H1 (cell line): ENCODE results near the gene KRTCAP2. TPM values are rescaled to one million over a fixed set of nuclear protein-coding genes. Genes with fewer than 3 reads are reported as not detected.

Source experiments
- ASH2L ChIP-seq: fragments of 200-600, 300-600 bp; sonication (generic); IDR thresholded peaks from one replicate; pipeline ENCODE4 v1.7.1; 2017; ENCODE audit warnings: low read length
- CBX8 ChIP-seq: fragments of 300-800, 300-1000 bp; sonication (generic); IDR thresholded peaks from 2 replicates; pipeline ENCODE4 v1.7.1; 2016; ENCODE audit warnings: low read depth, low read length, borderline replicate concordance
- CREB1 ChIP-seq: IDR thresholded peaks from 2 replicates; pipeline ENCODE4 v1.6.1; 2012; ENCODE audit warnings: inconsistent platforms
- EGR1 ChIP-seq: IDR thresholded peaks from 2 replicates; pipeline ENCODE4 v1.6.1; 2011; ENCODE audit warnings: low read depth, low read length, borderline replicate concordance
- EP300 ChIP-seq, 2 experiments: IDR thresholded peaks; 1 replicate in 1 of 2; 2 replicates in 1 of 2; pipeline ENCODE4 v1.6.1; 2011 to 2012; ENCODE audit warnings: low read depth in 2 of 2, low read length in 2 of 2, mild to moderate bottlenecking in 2 of 2, borderline replicate concordance in 1 of 2, inconsistent platforms in 1 of 2, moderate library complexity in 1 of 2
- EZH2 ChIP-seq: fragments of 200-600 bp; sonication (generic); IDR thresholded peaks from 2 replicates; pipeline ENCODE4 v1.7.1; 2012; ENCODE audit warnings: low read depth, mild to moderate bottlenecking, moderate library complexity, low read length, inconsistent platforms; ENCODE audit not compliant: severe bottlenecking
- GABPA ChIP-seq: IDR thresholded peaks from 2 replicates; pipeline ENCODE4 v1.6.1; 2011; ENCODE audit warnings: mild to moderate bottlenecking, low read length, moderate library complexity, borderline replicate concordance; ENCODE audit not compliant: insufficient read depth
- GTF2F1 ChIP-seq: IDR thresholded peaks from 2 replicates; pipeline ENCODE4 v1.6.1; 2012; ENCODE audit warnings: low read depth, low read length, improper control_type of control experiment, borderline replicate concordance
- HDAC2 ChIP-seq, 2 experiments: fragments of 300-600 bp in 1 of 2; sonication (generic) in 1 of 2; IDR thresholded peaks; 2 replicates each; pipeline ENCODE4 v1.6.1; 2011 to 2012; ENCODE audit warnings: low read depth in 2 of 2, low read length in 2 of 2, mild to moderate bottlenecking in 2 of 2, moderate library complexity in 2 of 2, borderline replicate concordance in 1 of 2, inconsistent platforms in 1 of 2
- JUND ChIP-seq: IDR thresholded peaks from 2 replicates; pipeline ENCODE4 v1.6.1; 2011; ENCODE audit warnings: mild to moderate bottlenecking, improper control_type of control experiment, low read length
- NRF1 ChIP-seq: IDR thresholded peaks from 2 replicates; pipeline ENCODE4 v1.6.1; 2011; ENCODE audit warnings: mild to moderate bottlenecking, low read depth, low read length, improper control_type of control experiment
- RAD21 ChIP-seq, 2 experiments: IDR thresholded peaks in 1 of 2; conservative IDR thresholded peaks in 1 of 2; 2 replicates each; pipeline ENCODE4 v1.6.1; 2011; ENCODE audit warnings: low read depth in 2 of 2, low read length in 2 of 2, improper control_type of control experiment in 1 of 2, inconsistent platforms in 1 of 2, mild to moderate bottlenecking in 1 of 2, moderate library complexity in 1 of 2
- RBBP5 ChIP-seq: IDR thresholded peaks from 2 replicates; pipeline ENCODE4 v1.7.1; 2012; ENCODE audit warnings: low read depth, mild to moderate bottlenecking, inconsistent platforms, low read length, moderate library complexity, borderline replicate concordance
- RNF2 ChIP-seq: fragments of 200-900, 300-1000 bp; sonication (generic); IDR thresholded peaks from 2 replicates; pipeline ENCODE4 v1.7.1; 2016; ENCODE audit warnings: borderline replicate concordance, low read depth, mild to moderate bottlenecking, antibody characterized with exemption, low read length; ENCODE audit not compliant: poor library complexity, severe bottlenecking; ENCODE audit errors: missing control alignments
- SAP30 ChIP-seq: fragments of 300-600 bp; sonication (generic); IDR thresholded peaks from 2 replicates; pipeline ENCODE4 v1.7.1; 2012; ENCODE audit warnings: low read length, moderate library complexity, mild to moderate bottlenecking, inconsistent platforms; ENCODE audit not compliant: insufficient read depth, insufficient replicate concordance
- SIN3A ChIP-seq, 2 experiments: IDR thresholded peaks in 1 of 2; conservative IDR thresholded peaks in 1 of 2; 2 replicates each; pipeline ENCODE4 v1.6.1; 2011 to 2012; ENCODE audit warnings: low read length in 2 of 2, improper control_type of control experiment in 1 of 2, low read depth in 1 of 2, mild to moderate bottlenecking in 1 of 2
- SP1 ChIP-seq: IDR thresholded peaks from 2 replicates; pipeline ENCODE4 v1.6.1; 2011; ENCODE audit warnings: low read depth, low read length
- SP2 ChIP-seq: IDR thresholded peaks from 2 replicates; pipeline ENCODE4 v1.6.1; 2012; ENCODE audit warnings: mild to moderate bottlenecking, low read length, inconsistent platforms
- TAF1 ChIP-seq: IDR thresholded peaks from 2 replicates; pipeline ENCODE4 v1.6.1; 2011; ENCODE audit warnings: mild to moderate bottlenecking, low read depth, low read length
- TCF12 ChIP-seq: IDR thresholded peaks from 2 replicates; pipeline ENCODE4 v1.6.1; 2011; ENCODE audit warnings: low read depth, mild to moderate bottlenecking, low read length
- YY1 ChIP-seq: IDR thresholded peaks from 2 replicates; pipeline ENCODE4 v1.6.1; 2011; ENCODE audit warnings: low read depth, mild to moderate bottlenecking, low read length
- polyA plus RNA-seq, 7 experiments: library from polyadenylated mRNA; depleted of rRNA in 3 of 7; stranded (reverse) in 5 of 7; unstranded in 2 of 7; fragments of >200 nt in 5 of 7; fragments of 200-250 nt in 2 of 7; gene quantifications; 1 replicate in 5 of 7; 2 replicates in 1 of 7; 4 replicates in 1 of 7; pipeline versions ENCODE4 v1.2.1 to v1.2.3, GENCODE V29; 2011 to 2013; ENCODE audit warnings: missing spikeins in 2 of 7, mixed read lengths in 2 of 7
- total RNA-seq: library from RNA; stranded (reverse); fragmentation: NEBNext Ultra II Directional; extraction: Animal tissue kit (Norgen Biotek cat#: 25700); gene quantifications from 2 replicates; pipeline ENCODE4 v1.2.1, GENCODE V29; 2021
- TF ChIP-seq, protein P1 (sequence below): IDR thresholded peaks from 2 replicates; pipeline ENCODE4 v1.6.1; 2012; ENCODE audit warnings: inconsistent platforms

KRTCAP2 gene
- total and polyA plus RNA-seq, 2 of the 8 experiments (the other 6 are each of a cell fraction or from before 2014, with no cell fraction given) = 146 to 317 TPM

DNA sequence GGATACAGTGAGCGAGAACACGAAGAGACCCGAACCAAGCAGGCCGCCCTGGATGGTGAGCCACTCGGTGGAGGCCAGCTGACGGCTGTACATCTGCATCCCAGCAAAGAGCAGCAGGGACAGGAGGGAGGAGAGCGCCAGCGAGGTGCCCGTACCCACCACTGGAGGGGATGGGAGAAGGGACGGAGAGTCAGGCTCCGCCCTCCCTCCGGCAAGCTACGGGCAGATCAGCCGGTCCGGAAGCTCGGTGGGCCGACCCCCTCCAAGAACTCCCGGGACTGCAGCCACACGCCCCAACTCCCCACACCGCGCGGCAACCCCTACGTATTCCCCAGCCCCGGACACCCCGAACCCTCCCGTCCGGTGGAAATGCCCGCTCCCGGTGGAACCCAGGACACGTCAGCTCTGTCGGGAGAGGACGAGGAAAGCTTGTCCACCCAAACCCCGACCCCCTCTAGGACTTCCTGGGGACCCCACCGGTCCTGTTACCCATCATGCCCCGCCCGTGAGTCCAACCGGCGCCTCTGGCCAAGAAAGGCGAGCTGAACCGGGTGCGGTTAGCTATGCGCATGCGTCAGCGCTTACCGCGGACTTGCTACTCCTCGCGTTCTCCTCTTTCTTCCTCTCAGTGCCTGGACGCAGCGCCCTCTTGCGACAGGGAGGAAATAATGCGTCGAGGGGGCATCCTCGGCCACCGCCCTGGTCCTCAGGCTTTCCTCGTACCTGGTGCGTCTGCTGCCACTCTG is at the start of gene KRTCAP2 (continued):
- TF ChIP-seq GTF2F1 (no peak), RAD21 (IDR thresholded peaks at IDR 0.05 in 1 of 2, conservative IDR thresholded peaks at IDR 0.05 in 1 of 2; ENCODE audit: low read depth in 2 of 2, low read length in 2 of 2) (peak; percentile 22 to 44; a peak in 3 of 4 replicates), CBX8 (no peak), EGR1 (no peak), SP2 (peak; percentile 55; the same call in 1 of the 2 replicates), SIN3A (conservative IDR thresholded peaks at IDR 0.05 in 1 of 2, IDR thresholded peaks at IDR 0.05 in 1 of 2; ENCODE audit: low read depth in 1 of 2, low read length in 2 of 2) (peak; percentile 14 to 78; a peak in 3 of 4 replicates), GABPA (peak; percentile 20; the same call in 1 of the 2 replicates), SAP30 (peak; percentile 60), EP300 (IDR thresholded peaks at IDR 0.05; ENCODE audit: borderline replicate concordance in 1 of 2, low read depth in 2 of 2, low read length in 2 of 2) (no peak; a peak in 1 of 3 replicates), NRF1 (peak; percentile 97), SP1 (0 out of 2 replicates have a peak, but pooled peaks have one; percentile 41), HDAC2 (IDR thresholded peaks at IDR 0.05; ENCODE audit: borderline replicate concordance in 1 of 2, low read depth in 2 of 2, low read length in 2 of 2) (0 out of 4 replicates have a peak, but pooled peaks of 1 of the 2 experiments have one; percentile 46), CREB1 (peak; percentile 80), RBBP5 (0 out of 2 replicates have a peak, but pooled peaks have one; percentile 80), RNF2 (no peak), YY1 (0 out of 2 replicates have a peak, but pooled peaks have one; percentile 40), EZH2 (no peak), ASH2L (peak; percentile 62), TAF1 (peak; percentile 52), JUND (0 out of 2 replicates have a peak, but pooled peaks have one; percentile 35), TCF12 (0 out of 2 replicates have a peak, but pooled peaks have one; percentile 35)
- TF ChIP-seq, protein P1, sequence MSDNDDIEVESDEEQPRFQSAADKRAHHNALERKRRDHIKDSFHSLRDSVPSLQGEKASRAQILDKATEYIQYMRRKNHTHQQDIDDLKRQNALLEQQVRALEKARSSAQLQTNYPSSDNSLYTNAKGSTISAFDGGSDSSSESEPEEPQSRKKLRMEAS = peak; percentile 64
